ENCODE data around the gene LBH. TPM values are rescaled to one million over a fixed set of nuclear protein-coding genes. Genes with fewer than 3 reads are reported as not detected.

Gene LBH
- total RNA-seq, 1 experiment from 2014 or later: 159 TPM

DNA sequence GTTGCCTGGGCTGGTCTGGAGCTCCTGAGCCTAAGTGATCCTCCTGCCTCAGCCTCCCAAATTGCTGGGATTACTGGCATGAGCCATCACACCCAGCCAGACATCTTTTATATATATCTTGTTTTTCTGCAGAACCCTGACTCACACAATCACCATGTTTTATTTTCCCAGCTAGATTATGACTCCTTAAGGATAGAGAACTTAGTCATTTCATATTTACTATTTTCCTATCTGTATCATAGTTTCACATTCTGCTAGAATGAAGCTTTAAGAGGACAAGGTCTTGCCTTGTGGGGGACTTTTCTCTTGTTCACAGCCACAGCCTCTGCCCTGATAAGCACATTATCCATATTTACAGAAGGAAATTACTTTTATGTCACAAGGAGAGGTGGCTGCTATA, 73.9 kb downstream of the LBH start:
- H3K4me1 ChIP-seq: peaks cover 15% of the 10 kb centered on the region
- ChIA-PET CTCF (interaction anchor here (0.5 kb wide), 1 partner anchor 65 kb away, joined by 3 read pairs; no protein-coding TSS in a partner anchor), POLR2A (interaction anchor here (0.6 to 0.7 kb wide), 2 partner anchors 15 to 575 kb away, joined by 3 to 4 read pairs; no protein-coding TSS in a partner anchor)
- no peaks in the 10 kb centered on the region for H3K9me3 Mint-ChIP-seq (ENCODE audit: unreplicated experiment)
- H3K4me3 ChIP-seq (ENCODE audit: low read depth, low read length): no peak overlapping the region
- peak overlapping the region; percentile 30 for H3K27ac Mint-ChIP-seq (ENCODE audit: unreplicated experiment)
- H3K9me3 ChIP-seq: no peaks in the 10 kb centered on the region
- H3K36me3 ChIP-seq (ENCODE audit: control insufficient read depth, insufficient read depth, low read length): no peaks in the 10 kb centered on the region
- peaks cover 13% of the 10 kb centered on the region for H3K4me1 Mint-ChIP-seq (ENCODE audit: low read depth, unreplicated experiment)
- H3K4me3 Mint-ChIP-seq (ENCODE audit: unreplicated experiment): no peak overlapping the region
- no TSS peak for BruUV-seq (replicated peaks)
- DNase-seq: no peak
- no peaks in the 10 kb centered on the region for H3K36me3 Mint-ChIP-seq (ENCODE audit: insufficient read depth, unreplicated experiment)
- intact Hi-C loops (cut with micrococcal nuclease; ENCODE audit: unreplicated experiment): no loop called here
- no peaks in the 10 kb centered on the region for H3K27me3 Mint-ChIP-seq (ENCODE audit: insufficient read depth, unreplicated experiment)
- TF ChIP-seq, protein P1, sequence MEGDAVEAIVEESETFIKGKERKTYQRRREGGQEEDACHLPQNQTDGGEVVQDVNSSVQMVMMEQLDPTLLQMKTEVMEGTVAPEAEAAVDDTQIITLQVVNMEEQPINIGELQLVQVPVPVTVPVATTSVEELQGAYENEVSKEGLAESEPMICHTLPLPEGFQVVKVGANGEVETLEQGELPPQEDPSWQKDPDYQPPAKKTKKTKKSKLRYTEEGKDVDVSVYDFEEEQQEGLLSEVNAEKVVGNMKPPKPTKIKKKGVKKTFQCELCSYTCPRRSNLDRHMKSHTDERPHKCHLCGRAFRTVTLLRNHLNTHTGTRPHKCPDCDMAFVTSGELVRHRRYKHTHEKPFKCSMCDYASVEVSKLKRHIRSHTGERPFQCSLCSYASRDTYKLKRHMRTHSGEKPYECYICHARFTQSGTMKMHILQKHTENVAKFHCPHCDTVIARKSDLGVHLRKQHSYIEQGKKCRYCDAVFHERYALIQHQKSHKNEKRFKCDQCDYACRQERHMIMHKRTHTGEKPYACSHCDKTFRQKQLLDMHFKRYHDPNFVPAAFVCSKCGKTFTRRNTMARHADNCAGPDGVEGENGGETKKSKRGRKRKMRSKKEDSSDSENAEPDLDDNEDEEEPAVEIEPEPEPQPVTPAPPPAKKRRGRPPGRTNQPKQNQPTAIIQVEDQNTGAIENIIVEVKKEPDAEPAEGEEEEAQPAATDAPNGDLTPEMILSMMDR (IDR thresholded peaks at IDR 0.05; ENCODE audit: insufficient read depth in 1 of 2, low read depth in 1 of 2, low read length in 1 of 2, severe bottlenecking in 1 of 2, unreplicated experiment in 1 of 2): no peak
- H3K27me3 ChIP-seq (replicated peaks; ENCODE audit: control insufficient read depth, insufficient read depth, low read length): no peaks in the 10 kb centered on the region

DNA sequence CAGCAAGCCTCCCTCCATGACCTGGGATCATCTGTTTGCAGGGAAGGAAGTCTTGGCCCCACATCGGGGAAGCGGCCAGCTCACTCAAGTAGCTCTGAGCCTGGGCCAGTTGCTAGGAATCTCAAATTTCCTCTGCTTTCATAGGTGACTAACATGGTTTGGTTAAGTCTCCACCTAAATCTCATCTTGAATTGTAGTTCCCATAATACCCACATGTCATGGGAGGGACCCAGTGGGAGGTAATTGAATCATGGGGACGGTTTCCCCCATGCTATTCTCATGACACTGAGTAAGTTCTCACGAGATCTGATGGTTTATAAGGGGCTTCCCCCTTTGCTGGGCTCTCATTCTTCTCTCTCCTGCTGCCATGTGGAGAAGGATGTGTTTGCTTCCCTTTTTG, 75.2 kb downstream of the LBH start:
- intact Hi-C loops (cut with micrococcal nuclease; ENCODE audit: unreplicated experiment): no loop called here
- Histone ChIP-seq H3K4me3 (ENCODE audit: low read depth, low read length) (no peak overlapping the region), H3K27me3 (replicated peaks; ENCODE audit: control insufficient read depth, insufficient read depth, low read length) (no peaks in the 10 kb centered on the region), H3K36me3 (ENCODE audit: control insufficient read depth, insufficient read depth, low read length) (no peaks in the 10 kb centered on the region), H3K9me3 (no peaks in the 10 kb centered on the region), H3K4me1 (peaks cover 2% of the 10 kb centered on the region; the same call in 1 of the 2 replicates)
- POLR2A ChIA-PET: no interaction called here
- DNase-seq: no peak
- Mint-ChIP-seq H3K9me3 (ENCODE audit: unreplicated experiment) (no peaks in the 10 kb centered on the region), H3K27me3 (ENCODE audit: insufficient read depth, unreplicated experiment) (no peaks in the 10 kb centered on the region), H3K4me3 (ENCODE audit: unreplicated experiment) (no peak overlapping the region), H3K36me3 (ENCODE audit: insufficient read depth, unreplicated experiment) (no peaks in the 10 kb centered on the region), H3K27ac (ENCODE audit: unreplicated experiment) (no peak overlapping the region), H3K4me1 (ENCODE audit: low read depth, unreplicated experiment) (peaks cover 1% of the 10 kb centered on the region)
- TF ChIP-seq, protein P1 (IDR thresholded peaks at IDR 0.05; ENCODE audit: insufficient read depth in 1 of 2, low read depth in 1 of 2, low read length in 1 of 2, severe bottlenecking in 1 of 2, unreplicated experiment in 1 of 2): no peak
- CTCF ChIA-PET: no interaction called here
- no TSS peak for BruUV-seq (replicated peaks)

DNA sequence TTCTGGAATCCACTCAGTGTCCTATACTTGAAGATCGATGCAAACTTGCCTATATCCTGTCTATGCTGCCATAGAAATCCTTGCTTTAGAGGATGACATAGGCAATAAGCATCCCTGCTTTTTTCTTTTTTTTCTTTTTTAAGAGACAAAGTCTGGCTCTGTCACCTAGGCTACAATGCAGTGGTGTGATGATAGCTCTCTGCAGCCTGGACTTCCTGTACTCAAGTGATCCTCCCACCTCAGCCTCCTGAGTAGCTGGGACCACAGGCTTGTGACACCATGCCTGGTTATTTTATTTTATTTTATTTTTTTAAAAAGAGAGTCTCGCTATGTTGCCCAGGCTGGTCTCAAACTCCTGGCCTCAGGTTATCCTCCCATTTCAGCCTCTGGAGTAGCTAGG, 76.9 kb downstream of the LBH start:
- BruUV-seq (replicated peaks): no TSS peak
- no peaks in the 10 kb centered on the region for H3K36me3 ChIP-seq (ENCODE audit: control insufficient read depth, insufficient read depth, low read length)
- Mint-ChIP-seq H3K27ac (ENCODE audit: unreplicated experiment) (no peak overlapping the region), H3K9me3 (ENCODE audit: unreplicated experiment) (no peaks in the 10 kb centered on the region), H3K27me3 (ENCODE audit: insufficient read depth, unreplicated experiment) (no peaks in the 10 kb centered on the region), H3K36me3 (ENCODE audit: insufficient read depth, unreplicated experiment) (no peaks in the 10 kb centered on the region), H3K4me3 (ENCODE audit: unreplicated experiment) (no peak overlapping the region), H3K4me1 (ENCODE audit: low read depth, unreplicated experiment) (no peaks in the 10 kb centered on the region)
- no peaks in the 10 kb centered on the region for H3K9me3 ChIP-seq
- intact Hi-C loops (cut with micrococcal nuclease; ENCODE audit: unreplicated experiment): no loop called here
- TF ChIP-seq, protein P1 (IDR thresholded peaks at IDR 0.05; ENCODE audit: insufficient read depth in 1 of 2, low read depth in 1 of 2, low read length in 1 of 2, severe bottlenecking in 1 of 2, unreplicated experiment in 1 of 2): no peak
- no peaks in the 10 kb centered on the region for H3K27me3 ChIP-seq (replicated peaks; ENCODE audit: control insufficient read depth, insufficient read depth, low read length)
- H3K4me1 ChIP-seq: no peaks in the 10 kb centered on the region
- ChIA-PET POLR2A (no interaction called here), CTCF (no interaction called here)
- no peak overlapping the region for H3K4me3 ChIP-seq (ENCODE audit: low read depth, low read length)
- DNase-seq: no peak

Other genes starting within 250 kb of the LBH start
- gene YPEL5, start 84.5 kb upstream of the LBH start, total RNA-seq (2022): 43.6 and 50.9 TPM in 2 replicates
- gene LCLAT1, start 215.7 kb downstream of the LBH start, total RNA-seq (2022): 52.2 and 55.8 TPM in 2 replicates

Measured in Caco-2 (cell line).